B cell (primary cell): Measurements from ENCODE around the gene PLCG1. TPM values are rescaled to one million over a fixed set of nuclear protein-coding genes. Genes with fewer than 3 reads are reported as not detected.

Source experiments
- ATAC-seq: fragments of 200-7000 bp; cut with Tn5 transposase; one replicate; pipeline ENCODE4 v1.10.0; 2021; ENCODE audit warnings: low read depth, mild to moderate bottlenecking, moderate number of reproducible peaks, moderate library complexity
- CTCF ChIA-PET: fragments of 350-600 bp; sonication (Branson Sonifier 250); formaldehyde crosslinking; loops from one replicate; lab custom pipeline; 2021; ENCODE audit warnings: antibody characterized with exemption, inconsistent platforms; lab: Charles Lee
- POLR2A ChIA-PET: fragments of 350-600 bp; sonication (Branson Sonifier 250); formaldehyde crosslinking; loops from one replicate; lab custom pipeline; 2021; ENCODE audit warnings: antibody characterized with exemption; lab: Charles Lee
- DNase-seq: peaks from one replicate; pipeline ENCODE4 v3.0.0; 2013
- H2AFZ ChIP-seq: 2 replicates; pipeline ENCODE4 v1.6.1; 2012; ENCODE audit warnings: mild to moderate bottlenecking, low read depth, low read length; ENCODE audit not compliant: insufficient read depth, poor library complexity, severe bottlenecking
- H3K27ac ChIP-seq, 2 donors: 1 replicate in 1 of 2; 2 replicates in 1 of 2; pipeline ENCODE4 v1.5.1; 2012 to 2013; ENCODE audit warnings: low read length in 2 of 2, mild to moderate bottlenecking in 2 of 2, moderate library complexity in 1 of 2
- H3K27me3 ChIP-seq, 4 experiments: fragments of 200-600 bp in 1 of 4; sonication (generic) in 1 of 4; replicated peaks in 1 of 4; 1 replicate in 2 of 4; 2 replicates in 2 of 4; pipeline versions ENCODE4 v1.6.1 to v1.7.0; 2013 to 2016; ENCODE audit warnings: low read length in 3 of 4, mild to moderate bottlenecking in 2 of 4, mixed read lengths in 1 of 4, moderate library complexity in 1 of 4; ENCODE audit not compliant: insufficient read depth in 4 of 4, control insufficient read depth in 3 of 4; ENCODE audit errors: control extremely low read depth in 1 of 4
- H3K36me3 ChIP-seq, 2 experiments: replicated peaks in 1 of 2; 1 replicate in 1 of 2; 2 replicates in 1 of 2; pipeline versions ENCODE4 v1.6.1 to v1.7.1; 2013; ENCODE audit warnings: low read length in 1 of 2; ENCODE audit not compliant: insufficient read depth in 2 of 2, control insufficient read depth in 1 of 2; ENCODE audit errors: control extremely low read depth in 1 of 2, extremely low read depth in 1 of 2
- H3K4me1 ChIP-seq, 2 donors: fragments of 200-600 bp in 1 of 2; sonication (generic) in 1 of 2; 1 replicate in 1 of 2; 2 replicates in 1 of 2; pipeline versions ENCODE4 v1.5.1 to v1.6.1; 2013 to 2017; ENCODE audit warnings: low read length in 2 of 2; ENCODE audit not compliant: control insufficient read depth in 2 of 2, insufficient read depth in 2 of 2
- H3K4me2 ChIP-seq: replicated peaks from 2 replicates; pipeline ENCODE3; 2012; ENCODE audit warnings: mild to moderate bottlenecking, low read depth, low read length; ENCODE audit not compliant: poor library complexity, severe bottlenecking
- H3K4me3 ChIP-seq, 5 experiments: fragments of 200-600 bp in 1 of 5; sonication (generic) in 1 of 5; 1 replicate in 3 of 5; 2 replicates in 2 of 5; pipeline versions ENCODE4 v1.5.1 to v1.7.0; 2011 to 2016; ENCODE audit warnings: low read length in 4 of 5, mild to moderate bottlenecking in 4 of 5, low read depth in 2 of 5, control low read depth in 1 of 5, moderate library complexity in 1 of 5; ENCODE audit not compliant: insufficient read depth in 1 of 5; ENCODE audit errors: control extremely low read depth in 1 of 5, extremely low read depth in 1 of 5
- H3K79me2 ChIP-seq: fragments of 200-600 bp; sonication (generic); one replicate; pipeline ENCODE4 v1.6.0; 2016; ENCODE audit warnings: low read length; ENCODE audit not compliant: control insufficient read depth, insufficient read depth
- H3K9ac ChIP-seq: fragments of 200-600 bp; sonication (generic); 2 replicates; pipeline ENCODE4 v1.6.1; 2017; ENCODE audit warnings: mild to moderate bottlenecking, low read length, moderate library complexity
- H3K9me3 ChIP-seq, 3 donors: one replicate each; pipeline versions ENCODE4 v1.6.1 to v1.7.1; 2013; ENCODE audit warnings: low read length in 2 of 3; ENCODE audit not compliant: control insufficient read depth in 2 of 3, insufficient read depth in 1 of 3; ENCODE audit errors: control extremely low read depth in 1 of 3
- H4K20me1 ChIP-seq: 2 replicates; pipeline ENCODE4 v1.6.0; 2012; ENCODE audit warnings: mild to moderate bottlenecking, low read length; ENCODE audit not compliant: insufficient read depth, control insufficient read depth, poor library complexity, severe bottlenecking
- H3K27ac Mint-ChIP-seq: one replicate; pipeline ENCODE4 v1.8.0; 2021; ENCODE audit warnings: mixed read lengths
- H3K27me3 Mint-ChIP-seq: one replicate; pipeline ENCODE4 v1.8.0; 2021; ENCODE audit warnings: mixed read lengths
- H3K4me1 Mint-ChIP-seq: one replicate; pipeline ENCODE4 v1.8.0; 2021; ENCODE audit warnings: mixed read lengths
- H3K4me3 Mint-ChIP-seq: one replicate; pipeline ENCODE4 v1.8.0; 2021; ENCODE audit warnings: mixed read lengths
- H3K9me3 Mint-ChIP-seq: one replicate; pipeline ENCODE4 v1.8.0; 2022; ENCODE audit warnings: mixed read lengths; ENCODE audit not compliant: insufficient read depth
- CTCF ChIP-seq: fragments of 200-600 bp; IDR thresholded peaks from one replicate; pipeline ENCODE4 v1.8.0; 2022; ENCODE audit warnings: antibody characterized with exemption, mild to moderate bottlenecking
- EZH2 ChIP-seq: IDR thresholded peaks from 2 replicates; pipeline ENCODE4 v1.6.1; 2012; ENCODE audit warnings: borderline replicate concordance, low read depth, mild to moderate bottlenecking, moderate library complexity, low read length; ENCODE audit not compliant: insufficient read depth, poor library complexity, severe bottlenecking
- WGBS: methylation state at CpG from one replicate; pipeline ENCODE4 v1.1.5; 2013; ENCODE audit warnings: missing lambda C conversion rate; ENCODE audit not compliant: insufficient coverage; 5-methylcytosine and 5-hydroxymethylcytosine counted together
- intact Hi-C: fragments of 100-400 bp; cut with micrococcal nuclease; formaldehyde crosslinking; loops from one replicate; pipeline ENCODE4 v1.10.0; 2022
- polyA plus RNA-seq: library from polyadenylated mRNA; depleted of rRNA; stranded (reverse); fragments of >200 nt; gene quantifications from 2 replicates; pipeline ENCODE4 v1.2.3, GENCODE V29; 2012
- small RNA-seq: library from RNA; depleted of rRNA; stranded (forward); fragments of <200 nt; gene quantifications from one replicate; pipeline ENCODE3, GENCODE V24; 2012; ENCODE audit warnings: low replicate concordance, low read depth; ENCODE audit not compliant: insufficient read length
- total RNA-seq, 2 donors: library from RNA; stranded (reverse); fragments of 120-200 nt in 1 of 2; gene quantifications; 1 replicate in 1 of 2; 2 replicates in 1 of 2; pipeline versions ENCODE4 v1.2.3 to v1.2.4, GENCODE V29; 2013 to 2022

Gene PLCG1
- total and polyA plus RNA-seq, 2 donors (not counting 1 experiment from before 2014, with no cell fraction given), result 98.7 to 101 TPM

GRCh38 chr20:41225091-41225490, 87.7 kb downstream of the PLCG1 start:
- no peak overlapping the region for H3K4me3 Mint-ChIP-seq
- H3K4me1 Mint-ChIP-seq, result peaks cover 4% of the 10 kb centered on the region
- no peak overlapping the region for H3K4me3 ChIP-seq
- H3K27ac ChIP-seq, result no peak overlapping the region
- no peak overlapping the region for H3K4me2 ChIP-seq
- POLR2A ChIA-PET, result no interaction called here
- ATAC-seq, result no peak
- H3K9me3 ChIP-seq, result no peaks in the 10 kb centered on the region
- H4K20me1 ChIP-seq, result no peaks in the 10 kb centered on the region
- H3K79me2 ChIP-seq, result no peaks in the 10 kb centered on the region
- DNase-seq, result no peak
- TF ChIP-seq EZH2, result no peak
- no peak for TF ChIP-seq CTCF
- no peak overlapping the region for H3K9ac ChIP-seq
- intact Hi-C loops, result no loop called here
- H3K27me3 Mint-ChIP-seq, result no peaks in the 10 kb centered on the region
- CTCF ChIA-PET, result interaction anchor here (1.2 to 3.2 kb wide), 5 partner anchors 8 to 115 kb away, joined by 3 to 16 read pairs (median 10); partner anchors contain the start of gene LPIN3
- no peaks in the 10 kb centered on the region for H3K4me1 ChIP-seq
- no peaks in the 10 kb centered on the region for H3K27me3 ChIP-seq
- no peak overlapping the region for H3K27ac Mint-ChIP-seq
- no peaks in the 10 kb centered on the region for H3K9me3 Mint-ChIP-seq
- H3K36me3 ChIP-seq, result no peaks in the 10 kb centered on the region
- no CpG with 5 or more reads among the region's 1 CpG for WGBS
- H2AFZ ChIP-seq, result no peak overlapping the region

DNA sequence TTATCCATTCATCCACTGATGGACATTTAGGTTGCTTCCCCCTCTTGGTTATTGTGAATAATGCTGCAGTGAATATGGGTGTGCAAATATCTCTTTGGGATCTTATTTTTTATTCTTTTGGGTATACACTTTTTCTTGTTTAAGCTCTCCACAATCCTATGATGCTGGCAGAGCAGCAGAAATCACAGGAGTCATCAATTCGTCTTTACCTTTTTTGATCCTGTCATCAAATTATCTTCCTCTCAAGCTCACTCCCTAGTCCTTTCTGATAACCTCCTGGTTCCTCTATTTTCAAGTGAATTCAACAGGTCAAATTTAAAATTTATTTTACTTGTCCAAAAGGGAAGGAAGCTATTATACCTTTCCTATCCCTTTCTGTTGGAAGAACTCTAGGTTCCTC, 89.1 kb downstream of the PLCG1 start:
- DNase-seq (no peak), ATAC-seq (no peak)
- CTCF ChIA-PET, result interaction anchor here (1.1 kb wide), 1 partner anchor 113 kb away, joined by 5 read pairs; no protein-coding TSS in a partner anchor
- no peaks in the 10 kb centered on the region for H3K4me1 ChIP-seq
- WGBS, result no CpG with 5 or more reads among the region's 1 CpG
- Mint-ChIP-seq H3K27ac (no peak overlapping the region), H3K27me3 (no peaks in the 10 kb centered on the region), H3K4me1 (peaks cover 4% of the 10 kb centered on the region), H3K4me3 (no peak overlapping the region), H3K9me3 (no peaks in the 10 kb centered on the region)
- H3K9ac ChIP-seq, result no peak overlapping the region
- H3K4me2 ChIP-seq, result no peak overlapping the region
- H3K27me3 ChIP-seq, result no peaks in the 10 kb centered on the region
- H4K20me1 ChIP-seq, result no peaks in the 10 kb centered on the region
- no peak overlapping the region for H2AFZ ChIP-seq
- POLR2A ChIA-PET, result no interaction called here
- no peaks in the 10 kb centered on the region for H3K36me3 ChIP-seq
- intact Hi-C loops, result no loop called here
- TF ChIP-seq CTCF, result no peak
- TF ChIP-seq EZH2, result no peak
- H3K4me3 ChIP-seq, result no peak overlapping the region
- H3K9me3 ChIP-seq, result no peaks in the 10 kb centered on the region
- H3K79me2 ChIP-seq, result no peaks in the 10 kb centered on the region
- H3K27ac ChIP-seq, result no peak overlapping the region

Small RNA genes lying within 50 kb of the gene (small RNA-seq; reads per million reads assigned to genes)
- not detected for gene AL022394.1
- not detected for gene MIR6871

Other genes with a start within 250 kb of the PLCG1 start
- gene TOP1, start 108.7 kb upstream of the PLCG1 start, total RNA-seq, result 44.9 and 45.9 TPM in 2 replicates
- 5.4 and 10.4 TPM in 2 replicates for gene TOP1, start 108.7 kb upstream of the PLCG1 start, polyA plus RNA-seq
- 22.2 and 24.4 TPM in 2 replicates for gene ZHX3, start 180.2 kb downstream of the PLCG1 start, total RNA-seq
- 4.3 TPM in 2 replicates for gene ZHX3, start 180.2 kb downstream of the PLCG1 start, polyA plus RNA-seq
- 0.75 and 0.84 TPM in 2 replicates for gene LPIN3, start 203.3 kb downstream of the PLCG1 start, total RNA-seq
- 0.29 and 1.2 TPM in 2 replicates for gene LPIN3, start 203.3 kb downstream of the PLCG1 start, polyA plus RNA-seq
- gene EMILIN3, start 229.3 kb downstream of the PLCG1 start, total RNA-seq, result not detected in 2 replicates
- not detected in 2 replicates for gene EMILIN3, start 229.3 kb downstream of the PLCG1 start, polyA plus RNA-seq